Activated CD4-positive, alpha-beta T cell treated with anti-CD3 and anti-CD28 coated beads, Interleukin-10, Interleukin-2, amounts not matched to agents 100 ng/mL and 50 ng/mL, durations not matched to agents 16 hours and 8 hours (primary cell): ENCODE measurements around the gene ETNK2.

Experiments used
- DNase-seq: peaks from one replicate; pipeline ENCODE4 v3.0.0-alpha.2; 2020

The ETNK2 gene

GRCh38 chr1:204146965-204147364 is 4.9 kb downstream of the ETNK2 start:
- DNase-seq: no peak

GRCh38 chr1:204146309-204146708 is 5.5 kb downstream of the ETNK2 start:
- no peak for DNase-seq

GRCh38 chr1:204145033-204145504 is 6.8 kb downstream of the ETNK2 start:
- no peak for DNase-seq

- DNase-seq: no peak
Observed at GRCh38 chr1:204143276-204144041, 8.4 kb downstream of the ETNK2 start.

GRCh38 chr1:204142032-204142974 is 9.5 kb downstream of the ETNK2 start:
- DNase-seq: no peak

GRCh38 chr1:204141131-204141530 is 10.7 kb downstream of the ETNK2 start:
- DNase-seq: no peak

GRCh38 chr1:204139952-204140351 is 11.9 kb downstream of the ETNK2 start:
- no peak for DNase-seq

GRCh38 chr1:204139088-204139487 is 12.8 kb downstream of the ETNK2 start:
- DNase-seq: no peak

- no peak for DNase-seq
Observed at GRCh38 chr1:204136814-204137213, 15.0 kb downstream of the ETNK2 start.

GRCh38 chr1:204134103-204134502 is 17.7 kb downstream of the ETNK2 start:
- no peak for DNase-seq

GRCh38 chr1:204132718-204133117 is 19.1 kb downstream of the ETNK2 start:
- no peak for DNase-seq

GRCh38 chr1:204131978-204132377 is 19.9 kb downstream of the ETNK2 start:
- DNase-seq: no peak

GRCh38 chr1:204130981-204131892 is 20.6 kb downstream of the ETNK2 start:
- no peak for DNase-seq

GRCh38 chr1:204130178-204130577 is 21.7 kb downstream of the ETNK2 start:
- no peak for DNase-seq

GRCh38 chr1:204128964-204129896 is 22.6 kb downstream of the ETNK2 start:
- DNase-seq: peak; percentile 67

GRCh38 chr1:204128464-204128963 is 23.3 kb downstream of the ETNK2 start:
- DNase-seq: no peak

- DNase-seq: peak; percentile 24
Observed at GRCh38 chr1:204127597-204128242, 24.1 kb downstream of the ETNK2 start.

GRCh38 chr1:204126956-204127355 is 24.9 kb downstream of the ETNK2 start:
- no peak for DNase-seq

GRCh38 chr1:204126386-204126785 is 25.5 kb downstream of the ETNK2 start:
- DNase-seq: no peak

GRCh38 chr1:204125759-204126351 is 26.0 kb downstream of the ETNK2 start:
- DNase-seq: no peak
